ENCODE measurements around the gene VTA1. TPM values are rescaled to one million over a fixed set of nuclear protein-coding genes. Genes with fewer than 3 reads are reported as not detected.

Gene VTA1
- total RNA-seq, 1 experiment from 2014 or later, result 67.8 TPM

DNA sequence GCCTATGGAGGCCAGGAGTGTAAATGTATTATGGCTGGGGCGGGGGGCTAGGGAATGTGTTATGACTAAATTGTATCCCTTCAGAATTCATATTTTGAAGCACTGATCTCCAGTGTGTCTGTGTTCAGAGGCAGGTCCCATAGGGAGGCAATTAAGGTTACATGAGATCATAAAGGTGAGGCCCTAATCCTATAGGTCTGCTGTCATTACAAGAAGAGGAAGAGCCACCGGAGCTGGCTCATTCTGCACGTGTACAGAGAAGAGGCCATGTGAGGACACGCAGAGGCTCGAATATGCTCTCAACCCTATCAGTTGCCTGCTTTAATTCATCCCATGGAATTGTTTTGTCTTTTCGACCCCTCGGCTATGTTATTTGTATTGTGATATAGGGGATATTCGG, 76.9 kb downstream of the VTA1 start:
- Histone ChIP-seq H3K9me3 (ENCODE audit: control insufficient read depth in 1 of 2, insufficient read depth in 1 of 2, low read depth in 1 of 2, low read length in 2 of 2) (no peaks in the 10 kb centered on the region), H3K4me3 (replicated peaks in 1 of 2; ENCODE audit: low read depth in 1 of 2, low read length in 2 of 2) (no peak overlapping the region), H3K4me2 (ENCODE audit: low read length) (no peak overlapping the region), H4K20me1 (ENCODE audit: insufficient read depth) (no peaks in the 10 kb centered on the region), H3K79me2 (ENCODE audit: insufficient read depth, low read length) (no peaks in the 10 kb centered on the region), H3K4me1 (ENCODE audit: control insufficient read depth in 1 of 2, insufficient read depth in 2 of 2, low read length in 2 of 2) (no peaks in the 10 kb centered on the region), H3K9me2 (ENCODE audit: insufficient read depth) (no peaks in the 10 kb centered on the region), H3K27me3 (ENCODE audit: insufficient read depth, low read length) (no peaks in the 10 kb centered on the region), H2AFZ (ENCODE audit: low read depth, low read length, poor library complexity, severe bottlenecking) (no peak overlapping the region), H3K9ac (ENCODE audit: low read length) (no peak overlapping the region), H3K36me3 (ENCODE audit: control insufficient read depth in 1 of 2, insufficient read depth in 2 of 2, low read length in 2 of 2) (no peaks in the 10 kb centered on the region), H3K27ac (ENCODE audit: low read depth, low read length) (no peak overlapping the region)
- ChIA-PET CTCF (no interaction called here), POLR2A (no interaction called here), RAD21 (ENCODE audit: low non-redundant PET in 1 of 2, low total read pairs in 2 of 2, uncharacterized antibody in 2 of 2, unreplicated experiment in 2 of 2) (no interaction called here)
- TF ChIP-seq YY1 (IDR thresholded peaks at IDR 0.05; ENCODE audit: extremely low read depth, insufficient replicate concordance, low read depth, low read length) (no peak), POLR2A (IDR thresholded peaks at IDR 0.05; ENCODE audit: borderline replicate concordance, extremely low read depth, insufficient read depth, insufficient read length) (no peak), EZH2 (IDR thresholded peaks at IDR 0.05) (no peak)
- TF ChIP-seq, protein P1, sequence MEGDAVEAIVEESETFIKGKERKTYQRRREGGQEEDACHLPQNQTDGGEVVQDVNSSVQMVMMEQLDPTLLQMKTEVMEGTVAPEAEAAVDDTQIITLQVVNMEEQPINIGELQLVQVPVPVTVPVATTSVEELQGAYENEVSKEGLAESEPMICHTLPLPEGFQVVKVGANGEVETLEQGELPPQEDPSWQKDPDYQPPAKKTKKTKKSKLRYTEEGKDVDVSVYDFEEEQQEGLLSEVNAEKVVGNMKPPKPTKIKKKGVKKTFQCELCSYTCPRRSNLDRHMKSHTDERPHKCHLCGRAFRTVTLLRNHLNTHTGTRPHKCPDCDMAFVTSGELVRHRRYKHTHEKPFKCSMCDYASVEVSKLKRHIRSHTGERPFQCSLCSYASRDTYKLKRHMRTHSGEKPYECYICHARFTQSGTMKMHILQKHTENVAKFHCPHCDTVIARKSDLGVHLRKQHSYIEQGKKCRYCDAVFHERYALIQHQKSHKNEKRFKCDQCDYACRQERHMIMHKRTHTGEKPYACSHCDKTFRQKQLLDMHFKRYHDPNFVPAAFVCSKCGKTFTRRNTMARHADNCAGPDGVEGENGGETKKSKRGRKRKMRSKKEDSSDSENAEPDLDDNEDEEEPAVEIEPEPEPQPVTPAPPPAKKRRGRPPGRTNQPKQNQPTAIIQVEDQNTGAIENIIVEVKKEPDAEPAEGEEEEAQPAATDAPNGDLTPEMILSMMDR (IDR thresholded peaks at IDR 0.05 in 2 of 3, conservative IDR thresholded peaks at IDR 0.05 in 1 of 3; ENCODE audit: borderline replicate concordance in 1 of 3, insufficient read depth in 1 of 3, low read depth in 2 of 3, low read length in 2 of 3), result no peak
- ATAC-seq (no peak), DNase-seq (ENCODE audit: low read depth, low spot score) (no peak)
- no TSS peak for BruUV-seq (replicated peaks)
- intact Hi-C loops (cut with micrococcal nuclease), result no loop called here

DNA sequence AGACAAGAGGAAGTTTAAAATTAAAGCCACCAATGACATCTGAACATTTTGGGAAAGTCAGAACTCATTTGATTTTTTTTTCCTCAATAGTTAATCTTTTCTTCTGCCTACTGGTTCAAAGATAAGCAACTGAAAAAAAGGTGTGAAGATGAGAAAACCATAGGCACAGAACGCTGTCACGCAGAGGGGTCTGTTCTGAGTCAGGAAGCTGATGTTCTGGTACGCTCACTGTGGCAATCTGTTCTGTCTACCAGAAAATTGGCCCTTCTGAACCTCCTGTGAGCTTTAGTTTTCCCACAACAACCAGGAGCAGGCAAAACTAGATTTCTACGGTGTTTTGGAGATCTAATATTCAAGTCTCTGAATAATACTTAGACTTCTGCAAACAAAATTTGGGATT, 78.1 kb downstream of the VTA1 start:
- H3K9me3 ChIP-seq (ENCODE audit: control insufficient read depth in 1 of 2, insufficient read depth in 1 of 2, low read depth in 1 of 2, low read length in 2 of 2), result no peaks in the 10 kb centered on the region
- ATAC-seq (no peak), DNase-seq (ENCODE audit: low read depth, low spot score) (no peak)
- no peak overlapping the region for H3K27ac ChIP-seq (ENCODE audit: low read depth, low read length)
- no TSS peak for BruUV-seq (replicated peaks)
- H3K4me2 ChIP-seq (ENCODE audit: low read length), result no peak overlapping the region
- no peak overlapping the region for H3K9ac ChIP-seq (ENCODE audit: low read length)
- RAD21 ChIA-PET (ENCODE audit: low non-redundant PET in 1 of 2, low total read pairs in 2 of 2, uncharacterized antibody in 2 of 2, unreplicated experiment in 2 of 2), result no interaction called here
- H3K9me2 ChIP-seq (ENCODE audit: insufficient read depth), result no peaks in the 10 kb centered on the region
- POLR2A ChIA-PET, result no interaction called here
- H3K4me3 ChIP-seq (replicated peaks in 1 of 2; ENCODE audit: low read depth in 1 of 2, low read length in 2 of 2), result no peak overlapping the region
- no peak overlapping the region for H2AFZ ChIP-seq (ENCODE audit: low read depth, low read length, poor library complexity, severe bottlenecking)
- intact Hi-C loops (cut with micrococcal nuclease), result no loop called here
- TF ChIP-seq ELF1 (IDR thresholded peaks at IDR 0.05; ENCODE audit: borderline replicate concordance, low read depth), result no peak
- no peak for TF ChIP-seq POLR2AphosphoS5 (IDR thresholded peaks at IDR 0.05; ENCODE audit: low read depth, low read length)
- TF ChIP-seq SRF (IDR thresholded peaks at IDR 0.05; ENCODE audit: low read depth), result no peak
- TF ChIP-seq, protein P2, sequence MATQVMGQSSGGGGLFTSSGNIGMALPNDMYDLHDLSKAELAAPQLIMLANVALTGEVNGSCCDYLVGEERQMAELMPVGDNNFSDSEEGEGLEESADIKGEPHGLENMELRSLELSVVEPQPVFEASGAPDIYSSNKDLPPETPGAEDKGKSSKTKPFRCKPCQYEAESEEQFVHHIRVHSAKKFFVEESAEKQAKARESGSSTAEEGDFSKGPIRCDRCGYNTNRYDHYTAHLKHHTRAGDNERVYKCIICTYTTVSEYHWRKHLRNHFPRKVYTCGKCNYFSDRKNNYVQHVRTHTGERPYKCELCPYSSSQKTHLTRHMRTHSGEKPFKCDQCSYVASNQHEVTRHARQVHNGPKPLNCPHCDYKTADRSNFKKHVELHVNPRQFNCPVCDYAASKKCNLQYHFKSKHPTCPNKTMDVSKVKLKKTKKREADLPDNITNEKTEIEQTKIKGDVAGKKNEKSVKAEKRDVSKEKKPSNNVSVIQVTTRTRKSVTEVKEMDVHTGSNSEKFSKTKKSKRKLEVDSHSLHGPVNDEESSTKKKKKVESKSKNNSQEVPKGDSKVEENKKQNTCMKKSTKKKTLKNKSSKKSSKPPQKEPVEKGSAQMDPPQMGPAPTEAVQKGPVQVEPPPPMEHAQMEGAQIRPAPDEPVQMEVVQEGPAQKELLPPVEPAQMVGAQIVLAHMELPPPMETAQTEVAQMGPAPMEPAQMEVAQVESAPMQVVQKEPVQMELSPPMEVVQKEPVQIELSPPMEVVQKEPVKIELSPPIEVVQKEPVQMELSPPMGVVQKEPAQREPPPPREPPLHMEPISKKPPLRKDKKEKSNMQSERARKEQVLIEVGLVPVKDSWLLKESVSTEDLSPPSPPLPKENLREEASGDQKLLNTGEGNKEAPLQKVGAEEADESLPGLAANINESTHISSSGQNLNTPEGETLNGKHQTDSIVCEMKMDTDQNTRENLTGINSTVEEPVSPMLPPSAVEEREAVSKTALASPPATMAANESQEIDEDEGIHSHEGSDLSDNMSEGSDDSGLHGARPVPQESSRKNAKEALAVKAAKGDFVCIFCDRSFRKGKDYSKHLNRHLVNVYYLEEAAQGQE (IDR thresholded peaks at IDR 0.05; ENCODE audit: low read depth), result no peak
- no peaks in the 10 kb centered on the region for H3K27me3 ChIP-seq (ENCODE audit: insufficient read depth, low read length)
- H3K4me1 ChIP-seq (ENCODE audit: control insufficient read depth in 1 of 2, insufficient read depth in 2 of 2, low read length in 2 of 2), result no peaks in the 10 kb centered on the region
- H4K20me1 ChIP-seq (ENCODE audit: insufficient read depth), result no peaks in the 10 kb centered on the region
- H3K36me3 ChIP-seq (ENCODE audit: control insufficient read depth in 1 of 2, insufficient read depth in 2 of 2, low read length in 2 of 2), result no peaks in the 10 kb centered on the region
- CTCF ChIA-PET, result no interaction called here
- H3K79me2 ChIP-seq (ENCODE audit: insufficient read depth, low read length), result no peaks in the 10 kb centered on the region

Data from HCT116 (cell line).